Measurements from ENCODE around the gene ZNF425.

ZNF425 gene

DNA sequence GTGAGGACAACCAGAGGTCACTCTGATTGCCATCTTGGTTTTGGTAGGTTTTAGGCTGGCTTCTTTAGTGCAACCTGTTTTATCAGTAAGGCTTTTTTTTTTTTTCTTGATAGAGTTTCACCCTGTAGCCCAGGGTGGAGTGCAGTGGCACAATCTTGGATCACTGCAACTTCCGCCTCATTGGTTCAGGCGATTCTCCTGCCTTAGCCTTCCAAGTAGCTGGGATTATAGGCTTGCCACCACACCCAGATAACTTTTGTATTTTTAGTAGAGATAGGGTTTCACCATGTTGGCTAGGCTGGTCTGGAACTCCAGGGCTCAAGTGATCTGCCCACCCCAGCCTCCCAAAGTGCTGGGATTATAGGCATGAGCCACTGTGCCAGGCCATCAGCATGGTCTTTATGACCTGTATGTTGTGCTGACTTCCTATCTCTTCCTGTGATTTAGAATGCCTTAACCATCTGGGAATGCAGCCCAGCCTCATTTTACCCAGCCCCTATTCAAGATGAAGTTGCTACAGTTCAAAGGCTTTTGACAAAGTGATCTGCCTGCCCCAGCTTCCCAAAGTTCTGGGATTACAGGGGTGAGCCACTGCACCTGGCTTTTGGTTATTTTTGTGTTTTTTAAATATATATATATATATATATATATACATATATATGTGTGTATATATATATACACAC lies 7.0 kb upstream of the ZNF425 start:
- Histone ChIP-seq H3K79me2 (ENCODE audit: insufficient read depth, low read length) (no peaks in the 10 kb centered on the region), H3K4me3 (ENCODE audit: low read depth, low read length, poor library complexity, severe bottlenecking) (no peak overlapping the region), H4K20me1 (ENCODE audit: insufficient read depth, low read length) (no peaks in the 10 kb centered on the region), H3K27me3 (ENCODE audit: insufficient read depth, low read length) (no peaks in the 10 kb centered on the region), H2AFZ (ENCODE audit: low read length) (no peak overlapping the region), H3K4me2 (ENCODE audit: low read length) (no peak overlapping the region), H3K27ac (ENCODE audit: low read depth, low read length, poor library complexity, severe bottlenecking) (peak overlapping the region; percentile 74), H3K9ac (ENCODE audit: low read length) (no peak overlapping the region), H3F3A (ENCODE audit: insufficient read depth, low read length) (0 out of 2 replicates have a peak, but pooled peaks cover 1% of the 10 kb centered on the region), H3K36me3 (ENCODE audit: insufficient read depth, low read length) (peaks cover 45% of the 10 kb centered on the region), H3K4me1 (ENCODE audit: insufficient read depth, low read length, severe bottlenecking) (peaks cover 9% of the 10 kb centered on the region), H3K9me2 (ENCODE audit: low read depth, low read length) (no peaks in the 10 kb centered on the region), H3K9me3 (ENCODE audit: low read length) (peaks cover 18% of the 10 kb centered on the region)
- no peak for TF ChIP-seq EZH2 (IDR thresholded peaks at IDR 0.05; ENCODE audit: borderline replicate concordance, low read length)
- TF ChIP-seq, protein P1, sequence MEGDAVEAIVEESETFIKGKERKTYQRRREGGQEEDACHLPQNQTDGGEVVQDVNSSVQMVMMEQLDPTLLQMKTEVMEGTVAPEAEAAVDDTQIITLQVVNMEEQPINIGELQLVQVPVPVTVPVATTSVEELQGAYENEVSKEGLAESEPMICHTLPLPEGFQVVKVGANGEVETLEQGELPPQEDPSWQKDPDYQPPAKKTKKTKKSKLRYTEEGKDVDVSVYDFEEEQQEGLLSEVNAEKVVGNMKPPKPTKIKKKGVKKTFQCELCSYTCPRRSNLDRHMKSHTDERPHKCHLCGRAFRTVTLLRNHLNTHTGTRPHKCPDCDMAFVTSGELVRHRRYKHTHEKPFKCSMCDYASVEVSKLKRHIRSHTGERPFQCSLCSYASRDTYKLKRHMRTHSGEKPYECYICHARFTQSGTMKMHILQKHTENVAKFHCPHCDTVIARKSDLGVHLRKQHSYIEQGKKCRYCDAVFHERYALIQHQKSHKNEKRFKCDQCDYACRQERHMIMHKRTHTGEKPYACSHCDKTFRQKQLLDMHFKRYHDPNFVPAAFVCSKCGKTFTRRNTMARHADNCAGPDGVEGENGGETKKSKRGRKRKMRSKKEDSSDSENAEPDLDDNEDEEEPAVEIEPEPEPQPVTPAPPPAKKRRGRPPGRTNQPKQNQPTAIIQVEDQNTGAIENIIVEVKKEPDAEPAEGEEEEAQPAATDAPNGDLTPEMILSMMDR (IDR thresholded peaks at IDR 0.05; ENCODE audit: low read length): no peak

DNA sequence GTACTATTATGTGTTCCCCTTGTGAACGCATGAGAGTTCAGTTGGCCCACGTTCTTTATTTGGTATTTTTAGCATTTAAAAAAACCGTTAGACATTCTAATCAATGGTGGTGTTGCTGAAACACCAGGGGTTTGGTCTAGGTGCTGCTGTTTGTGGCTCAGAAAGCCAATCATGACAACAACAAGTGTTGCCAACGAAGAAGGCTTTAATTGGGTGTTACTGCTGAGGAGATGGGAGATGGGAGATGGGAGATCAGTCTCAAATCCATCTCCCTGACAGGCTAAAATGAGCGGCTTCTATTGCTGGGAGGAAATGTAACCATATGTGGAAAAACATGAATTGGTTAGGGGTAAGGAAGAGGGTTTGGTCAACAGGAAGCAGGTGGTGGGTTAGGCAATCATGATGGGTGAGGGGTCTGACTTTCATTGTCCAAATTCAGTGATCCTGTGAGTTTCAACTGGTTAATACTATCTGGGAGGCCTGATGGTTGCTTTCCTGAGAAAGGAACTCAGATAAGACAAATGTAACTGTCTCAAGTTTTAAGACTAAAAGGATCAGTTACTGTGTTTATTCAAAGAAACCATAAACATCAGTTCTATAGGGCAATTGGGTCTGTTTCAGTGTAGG lies 4.6 kb upstream of the ZNF425 start:
- Histone ChIP-seq H3K27me3 (ENCODE audit: insufficient read depth, low read length) (no peaks in the 10 kb centered on the region), H3K9me2 (ENCODE audit: low read depth, low read length) (no peaks in the 10 kb centered on the region), H4K20me1 (ENCODE audit: insufficient read depth, low read length) (no peaks in the 10 kb centered on the region), H3F3A (ENCODE audit: insufficient read depth, low read length) (0 out of 2 replicates have a peak, but pooled peaks cover 6% of the 10 kb centered on the region), H3K27ac (ENCODE audit: low read depth, low read length, poor library complexity, severe bottlenecking) (no peak overlapping the region), H3K79me2 (ENCODE audit: insufficient read depth, low read length) (no peaks in the 10 kb centered on the region), H3K9me3 (ENCODE audit: low read length) (peaks cover 18% of the 10 kb centered on the region), H3K4me1 (ENCODE audit: insufficient read depth, low read length, severe bottlenecking) (peaks cover 16% of the 10 kb centered on the region), H3K4me3 (ENCODE audit: low read depth, low read length, poor library complexity, severe bottlenecking) (no peak overlapping the region), H2AFZ (ENCODE audit: low read length) (no peak overlapping the region), H3K36me3 (ENCODE audit: insufficient read depth, low read length) (peaks cover 34% of the 10 kb centered on the region), H3K4me2 (ENCODE audit: low read length) (no peak overlapping the region), H3K9ac (ENCODE audit: low read length) (no peak overlapping the region)
- no peak for TF ChIP-seq EZH2 (IDR thresholded peaks at IDR 0.05; ENCODE audit: borderline replicate concordance, low read length)
- TF ChIP-seq, protein P1 (IDR thresholded peaks at IDR 0.05; ENCODE audit: low read length): no peak

- Histone ChIP-seq H3K36me3 (ENCODE audit: insufficient read depth, low read length) (peaks cover 24% of the 10 kb centered on the region), H3K27ac (ENCODE audit: low read depth, low read length, poor library complexity, severe bottlenecking) (peak overlapping the region; percentile 84), H3K4me1 (ENCODE audit: insufficient read depth, low read length, severe bottlenecking) (peaks cover 17% of the 10 kb centered on the region), H3K4me2 (ENCODE audit: low read length) (peak overlapping the region; percentile 90), H3F3A (ENCODE audit: insufficient read depth, low read length) (0 out of 2 replicates have a peak, but pooled peaks cover 6% of the 10 kb centered on the region), H3K27me3 (ENCODE audit: insufficient read depth, low read length) (no peaks in the 10 kb centered on the region), H4K20me1 (ENCODE audit: insufficient read depth, low read length) (no peaks in the 10 kb centered on the region), H3K4me3 (ENCODE audit: low read depth, low read length, poor library complexity, severe bottlenecking) (peak overlapping the region; percentile 83), H3K79me2 (ENCODE audit: insufficient read depth, low read length) (no peaks in the 10 kb centered on the region), H3K9ac (ENCODE audit: low read length) (peak overlapping the region; percentile 86), H3K9me2 (ENCODE audit: low read depth, low read length) (no peaks in the 10 kb centered on the region), H3K9me3 (ENCODE audit: low read length) (peaks cover 16% of the 10 kb centered on the region), H2AFZ (ENCODE audit: low read length) (peak overlapping the region; percentile 9; the same call in 1 of the 2 replicates)
- TF ChIP-seq, protein P1 (IDR thresholded peaks at IDR 0.05; ENCODE audit: low read length): no peak
- TF ChIP-seq EZH2 (IDR thresholded peaks at IDR 0.05; ENCODE audit: borderline replicate concordance, low read length): no peak
Measured at GRCh38 chr7:149126662-149127266, 640 bp upstream of the ZNF425 start.

Data from OCI-LY1 (cell line).